ENCODE measurements around the gene FGF5.

The FGF5 gene

GRCh38 chr4:80340036-80340435 is 73.6 kb downstream of the FGF5 start:
- no peak for DNase-seq (ENCODE audit: low read depth)
